ENCODE measurements around the gene ULK4. TPM values are rescaled to one million over a fixed set of nuclear protein-coding genes. Genes with fewer than 3 reads are reported as not detected.

ULK4 gene
- total RNA-seq, 3 donors from 2014 or later = 7.2 to 10.1 (median 9.5) TPM

GRCh38 chr3:41833628-41834027, 128.3 kb downstream of the ULK4 start:
- intact Hi-C loops (cut with DNase I, micrococcal nuclease) = no loop called here
- Histone ChIP-seq H3K36me3 (ENCODE audit: low read depth) (no peaks in the 10 kb centered on the region), H3K9me3 (no peaks in the 10 kb centered on the region), H3K4me1 (ENCODE audit: low read depth) (no peaks in the 10 kb centered on the region), H3K4me3 (no peak overlapping the region)
- no peak for DNase-seq
- no peak for ATAC-seq
- TF ChIP-seq CTCF (IDR thresholded peaks at IDR 0.05) = no peak

DNA sequence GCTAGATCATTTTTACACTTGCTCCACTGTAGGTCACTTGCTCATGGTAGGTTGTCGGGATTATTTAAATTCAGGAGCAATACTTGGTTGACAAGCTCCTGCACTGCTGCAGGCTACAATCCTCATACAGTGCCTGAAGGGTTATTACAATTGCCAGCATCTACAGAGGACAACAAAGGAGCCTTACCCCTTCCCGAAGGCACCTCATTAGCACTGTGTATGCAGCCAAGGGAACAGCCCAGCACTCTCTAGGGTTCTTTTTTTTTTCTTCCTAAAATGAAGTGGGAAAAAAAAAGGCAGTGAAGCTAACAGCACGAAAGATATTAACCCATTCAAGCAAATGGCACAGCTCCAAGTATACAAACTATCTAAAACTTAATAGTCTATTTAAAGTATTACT, 142.7 kb downstream of the ULK4 start:
- ATAC-seq = no peak
- no peaks in the 10 kb centered on the region for H3K36me3 ChIP-seq (ENCODE audit: low read depth)
- intact Hi-C loops (cut with DNase I, micrococcal nuclease) = no loop called here
- no peak for DNase-seq
- H3K4me1 ChIP-seq (ENCODE audit: low read depth) = no peaks in the 10 kb centered on the region
- H3K4me3 ChIP-seq = no peak overlapping the region
- H3K9me3 ChIP-seq = no peaks in the 10 kb centered on the region
- no peak for TF ChIP-seq CTCF (IDR thresholded peaks at IDR 0.05)

GRCh38 chr3:41808618-41809017, 153.3 kb downstream of the ULK4 start:
- Histone ChIP-seq H3K4me1 (ENCODE audit: low read depth) (no peaks in the 10 kb centered on the region), H3K4me3 (no peak overlapping the region), H3K36me3 (ENCODE audit: low read depth) (no peaks in the 10 kb centered on the region), H3K9me3 (no peaks in the 10 kb centered on the region)
- TF ChIP-seq CTCF (IDR thresholded peaks at IDR 0.05) = no peak
- intact Hi-C loops (cut with DNase I, micrococcal nuclease) = no loop called here
- ATAC-seq (no peak), DNase-seq (no peak)

DNA sequence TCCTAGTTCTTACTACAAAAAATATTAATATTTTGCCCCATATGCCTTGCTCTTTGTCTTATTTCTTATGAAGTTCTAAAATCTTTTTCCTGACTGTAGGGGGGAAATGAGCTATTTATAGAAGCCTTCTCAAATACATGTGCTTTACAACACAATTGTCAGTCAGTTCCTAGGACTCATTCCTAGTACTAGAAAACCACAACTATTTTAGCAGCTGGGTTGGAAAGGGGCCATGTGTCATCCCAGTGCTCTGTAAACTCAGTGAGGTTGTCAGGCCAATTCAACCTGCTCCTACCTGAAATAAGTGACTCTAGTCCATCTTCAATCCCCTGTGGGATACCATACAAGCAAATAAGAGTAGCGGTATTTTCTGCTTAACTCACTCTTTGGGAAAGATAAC, 153.8 kb downstream of the ULK4 start:
- Histone ChIP-seq H3K36me3 (ENCODE audit: low read depth) (no peaks in the 10 kb centered on the region), H3K9me3 (no peaks in the 10 kb centered on the region), H3K4me1 (ENCODE audit: low read depth) (no peaks in the 10 kb centered on the region), H3K4me3 (no peak overlapping the region)
- DNase-seq (no peak), ATAC-seq (no peak)
- intact Hi-C loops (cut with DNase I, micrococcal nuclease) = no loop called here
- no peak for TF ChIP-seq CTCF (IDR thresholded peaks at IDR 0.05)

GRCh38 chr3:41794748-41795589, 166.9 kb downstream of the ULK4 start:
- no peaks in the 10 kb centered on the region for H3K36me3 ChIP-seq (ENCODE audit: low read depth)
- intact Hi-C loops (cut with DNase I, micrococcal nuclease) = no loop called here
- ATAC-seq (no peak), DNase-seq (no peak)
- H3K4me3 ChIP-seq = no peak overlapping the region
- H3K9me3 ChIP-seq = no peaks in the 10 kb centered on the region
- no peaks in the 10 kb centered on the region for H3K4me1 ChIP-seq (ENCODE audit: low read depth)
- no peak for TF ChIP-seq CTCF (IDR thresholded peaks at IDR 0.05)
